CD4-positive, alpha-beta T cell treated with Interleukin-15 for 4 hours (primary cell): ENCODE results near the gene ZNF451.

Source experiments
- DNase-seq: peaks from one replicate; pipeline ENCODE4 v3.0.0-alpha.2; 2020; ENCODE audit warnings: low spot score

Gene ZNF451

GRCh38 chr6:57094689-57095088, 4.7 kb downstream of the ZNF451 start:
- no peak for DNase-seq

GRCh38 chr6:57097596-57097995, 7.6 kb downstream of the ZNF451 start:
- DNase-seq, result no peak

- DNase-seq, result no peak
These were observed 13.0 kb downstream of the ZNF451 start for GRCh38 chr6:57102976-57103375.

- no peak for DNase-seq
These were observed 14.3 kb downstream of the ZNF451 start for GRCh38 chr6:57104336-57104735.

- DNase-seq, result no peak
These were observed 17.0 kb downstream of the ZNF451 start for GRCh38 chr6:57106990-57107389.

- no peak for DNase-seq
These were observed 18.7 kb downstream of the ZNF451 start for GRCh38 chr6:57108691-57109090.

GRCh38 chr6:57109880-57110279, 19.9 kb downstream of the ZNF451 start:
- DNase-seq, result no peak

- no peak for DNase-seq
These were observed 23.1 kb downstream of the ZNF451 start for GRCh38 chr6:57113105-57113504.

GRCh38 chr6:57116776-57117175, 26.8 kb downstream of the ZNF451 start:
- DNase-seq, result no peak

- DNase-seq, result no peak
These were observed 27.8 kb downstream of the ZNF451 start for GRCh38 chr6:57117796-57118195.

- DNase-seq, result no peak
These were observed 33.1 kb downstream of the ZNF451 start for GRCh38 chr6:57123111-57123510.

GRCh38 chr6:57127763-57128162, 37.8 kb downstream of the ZNF451 start:
- no peak for DNase-seq

- DNase-seq, result no peak
These were observed 40.7 kb downstream of the ZNF451 start for GRCh38 chr6:57130661-57131177.

- no peak for DNase-seq
These were observed 45.0 kb downstream of the ZNF451 start for GRCh38 chr6:57134954-57135353.

GRCh38 chr6:57135885-57136284, 45.9 kb downstream of the ZNF451 start:
- no peak for DNase-seq

GRCh38 chr6:57137350-57137749, 47.4 kb downstream of the ZNF451 start:
- peak; percentile 0 for DNase-seq

- DNase-seq, result no peak
These were observed 48.0 kb downstream of the ZNF451 start for GRCh38 chr6:57138026-57138425.

- DNase-seq, result no peak
These were observed 51.6 kb downstream of the ZNF451 start for GRCh38 chr6:57141451-57142177.

- DNase-seq, result no peak
These were observed 52.2 kb downstream of the ZNF451 start for GRCh38 chr6:57142178-57142525.

GRCh38 chr6:57143690-57144089, 53.7 kb downstream of the ZNF451 start:
- no peak for DNase-seq

- no peak for DNase-seq
These were observed 57.4 kb downstream of the ZNF451 start for GRCh38 chr6:57147401-57147800.

- peak; percentile 6 for DNase-seq
These were observed 58.2 kb downstream of the ZNF451 start for GRCh38 chr6:57147955-57148858.

GRCh38 chr6:57158658-57159057, 68.7 kb downstream of the ZNF451 start:
- DNase-seq, result no peak
